Naive thymus-derived CD8-positive, alpha-beta T cell (primary cell): ENCODE results near the gene LNX1. TPM values are rescaled to one million over a fixed set of nuclear protein-coding genes. Genes with fewer than 3 reads are reported as not detected.
A peak's percentile ranks its signal among the peaks of the same experiment; 100 is the strongest.

Experiments
- ATAC-seq, 2 donors: fragments of 150-1000 bp; cut with Tn5 transposase in 1 of 2; sonication (Bioruptor Pico), chemical (Tn5 transposase) in 1 of 2; 1 replicate in 1 of 2; 2 replicates in 1 of 2; pipeline ENCODE4 v1.10.0; 2021; ENCODE audit warnings: mild to moderate bottlenecking in 2 of 2, moderate library complexity in 2 of 2
- POLR2A ChIA-PET: fragments of 350-600 bp; sonication (Branson Sonifier 250); formaldehyde crosslinking; loops from one replicate; lab custom pipeline; 2021; ENCODE audit warnings: antibody characterized with exemption; lab: Charles Lee
- DNase-seq, 10 donors: peaks; one replicate each; pipeline versions ENCODE4 v3.0.0 to v3.0.0-alpha.2; 2020 to 2022
- H3K27ac Mint-ChIP-seq, 10 donors: one replicate each; pipeline ENCODE4 v1.8.0; 2020 to 2022; ENCODE audit warnings: mild to moderate bottlenecking in 10 of 10, mixed read lengths in 10 of 10, moderate library complexity in 4 of 10, inconsistent platforms in 1 of 10
- H3K27me3 Mint-ChIP-seq, 5 donors: one replicate each; pipeline ENCODE4 v1.8.0; 2021 to 2022; ENCODE audit warnings: mixed read lengths in 5 of 5
- H3K36me3 Mint-ChIP-seq, 3 donors: one replicate each; pipeline ENCODE4 v1.8.0; 2020 to 2022; ENCODE audit warnings: mixed read lengths in 3 of 3, mild to moderate bottlenecking in 2 of 3, inconsistent platforms in 1 of 3
- H3K4me1 Mint-ChIP-seq, 4 donors: one replicate each; pipeline ENCODE4 v1.8.0; 2021 to 2022; ENCODE audit warnings: mixed read lengths in 4 of 4
- H3K4me3 Mint-ChIP-seq, 10 donors: one replicate each; pipeline ENCODE4 v1.8.0; 2020 to 2022; ENCODE audit warnings: mild to moderate bottlenecking in 10 of 10, mixed read lengths in 10 of 10, moderate library complexity in 6 of 10, inconsistent platforms in 1 of 10
- H3K9me3 Mint-ChIP-seq, 9 donors: one replicate each; pipeline ENCODE4 v1.8.0; 2020 to 2022; ENCODE audit warnings: mixed read lengths in 9 of 9, mild to moderate bottlenecking in 3 of 9, inconsistent platforms in 1 of 9, moderate library complexity in 1 of 9
- polyA plus RNA-seq, 3 donors: library from polyadenylated mRNA; unstranded; fragments of 300-500 nt; fragmentation: Illumina TruSeq; gene quantifications; one replicate each; pipeline ENCODE4 v1.2.3, GENCODE V29; 2021
- total RNA-seq, 8 experiments: library from RNA in 2 of 8; stranded (reverse) in 2 of 8; gene quantifications; one replicate each; pipeline ENCODE4 v1.2.3 and lab custom pipeline; 2021 to 2026

Gene LNX1
- total and polyA plus RNA-seq, 5 experiments from 2014 or later = 0.32 to 0.52 (median 0.43) TPM; not detected in 2

GRCh38 chr4:53558065-53558801, 33.1 kb downstream of the LNX1 start:
- Mint-ChIP-seq H3K27me3 (peaks cover 0 to 13% (median 6%) of the 10 kb centered on the region in 5 donors), H3K4me1 (no peaks in the 10 kb centered on the region), H3K4me3 (no peak overlapping the region), H3K36me3 (no peaks in the 10 kb centered on the region), H3K27ac (peak overlapping the region in 1 of 10 donors; percentile 51), H3K9me3 (no peaks in the 10 kb centered on the region)
- DNase-seq (no peak), ATAC-seq (no peak)
- POLR2A ChIA-PET = no interaction called here

GRCh38 chr4:53557669-53558064, 33.6 kb downstream of the LNX1 start:
- POLR2A ChIA-PET = no interaction called here
- DNase-seq = no peak
- Mint-ChIP-seq H3K36me3 (no peaks in the 10 kb centered on the region), H3K27me3 (peaks cover 0 to 13% (median 6%) of the 10 kb centered on the region in 5 donors), H3K9me3 (no peaks in the 10 kb centered on the region), H3K27ac (no peak overlapping the region), H3K4me1 (no peaks in the 10 kb centered on the region), H3K4me3 (no peak overlapping the region)
- ATAC-seq = no peak

DNA sequence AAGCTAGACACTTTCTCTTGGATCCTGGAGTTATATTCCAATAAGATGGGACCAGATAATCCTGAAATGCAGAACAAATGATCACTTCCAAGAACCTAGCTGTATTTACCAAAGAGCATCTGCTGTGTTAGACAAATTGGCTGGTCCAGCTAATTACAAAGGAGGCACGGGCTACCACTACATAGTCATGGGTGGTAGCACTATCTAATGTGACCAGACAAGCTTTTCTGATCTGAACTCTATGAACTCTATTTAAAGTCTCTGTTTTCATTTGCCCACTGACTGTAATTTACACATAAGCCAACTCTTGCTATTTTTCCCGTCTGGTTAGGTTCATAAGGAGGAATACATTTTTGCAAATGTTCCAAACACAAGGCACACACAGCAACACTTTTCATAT, 34.6 kb downstream of the LNX1 start:
- peaks cover 1 to 13% (median 8%) of the 10 kb centered on the region in 5 donors for H3K27me3 Mint-ChIP-seq
- DNase-seq = no peak
- H3K9me3 Mint-ChIP-seq = peaks cover 0 to 3% (median 0%) of the 10 kb centered on the region in 9 donors
- no peak for ATAC-seq
- H3K4me1 Mint-ChIP-seq = no peaks in the 10 kb centered on the region
- H3K4me3 Mint-ChIP-seq = no peak overlapping the region
- POLR2A ChIA-PET = no interaction called here
- peaks cover 0 to 5% (median 0%) of the 10 kb centered on the region in 3 donors for H3K36me3 Mint-ChIP-seq
- H3K27ac Mint-ChIP-seq = no peak overlapping the region

DNA sequence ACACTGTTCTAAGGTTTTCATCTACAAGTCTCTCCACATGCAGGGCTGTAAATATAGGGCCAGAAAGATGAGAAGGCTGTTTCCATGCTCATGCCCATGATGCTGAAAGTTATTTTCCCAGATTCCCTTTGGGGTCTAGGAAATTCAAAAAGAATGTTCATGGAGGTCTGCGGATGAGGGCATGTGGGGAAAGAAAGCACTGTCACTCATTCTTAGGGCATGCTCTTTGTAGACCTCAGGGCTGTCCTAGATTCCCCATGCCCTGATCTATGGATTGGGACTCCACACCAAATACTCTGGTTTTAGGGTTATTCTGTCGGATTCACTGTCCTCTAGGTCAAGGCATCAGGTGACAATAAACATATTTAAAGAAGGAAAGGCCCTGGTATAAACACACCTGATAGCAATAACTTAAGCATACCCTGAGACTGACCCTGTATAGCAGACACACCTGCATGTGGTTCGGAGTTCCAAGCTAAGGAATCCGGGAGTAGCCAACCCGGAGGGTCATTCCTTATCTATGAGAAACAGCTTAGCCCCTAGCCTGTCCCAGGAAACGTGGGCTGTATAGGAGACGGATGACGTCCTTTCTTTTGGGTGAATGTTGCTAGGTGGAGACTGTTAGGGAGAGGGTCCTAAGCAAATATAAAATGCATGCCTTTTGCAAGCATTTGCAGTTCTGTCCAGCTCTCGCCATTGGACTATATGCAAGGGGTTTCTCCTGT, 37.6 kb downstream of the LNX1 start:
- ATAC-seq = no peak

GRCh38 chr4:53552711-53553110, 38.6 kb downstream of the LNX1 start:
- Mint-ChIP-seq H3K36me3 (peaks cover 0 to 7% (median 0%) of the 10 kb centered on the region in 3 donors), H3K4me1 (no peaks in the 10 kb centered on the region), H3K4me3 (no peak overlapping the region), H3K9me3 (peaks cover 0 to 10% (median 3%) of the 10 kb centered on the region in 9 donors), H3K27me3 (peaks cover 1 to 9% (median 6%) of the 10 kb centered on the region in 5 donors), H3K27ac (no peak overlapping the region)
- no peak for ATAC-seq
- POLR2A ChIA-PET = no interaction called here
- DNase-seq = no peak

More for the DNA sequence above, 37.6 kb downstream of the LNX1 start:
- no peak for DNase-seq
- Mint-ChIP-seq H3K4me3 (no peak overlapping the region), H3K4me1 (no peaks in the 10 kb centered on the region), H3K27me3 (peaks cover 1 to 13% (median 10%) of the 10 kb centered on the region in 5 donors), H3K36me3 (peaks cover 0 to 7% (median 0%) of the 10 kb centered on the region in 3 donors), H3K9me3 (peaks cover 0 to 6% (median under 1%) of the 10 kb centered on the region in 9 donors), H3K27ac (no peak overlapping the region)
- POLR2A ChIA-PET = no interaction called here

- POLR2A ChIA-PET = no interaction called here
- no peak for DNase-seq
These were observed 39.3 kb downstream of the LNX1 start for GRCh38 chr4:53551958-53552357.

GRCh38 chr4:53551281-53551864, 39.9 kb downstream of the LNX1 start:
- no peak for ATAC-seq
- no peak for DNase-seq
- H3K4me3 Mint-ChIP-seq = no peak overlapping the region
- POLR2A ChIA-PET = no interaction called here
- H3K27ac Mint-ChIP-seq = no peak overlapping the region
- no peaks in the 10 kb centered on the region for H3K4me1 Mint-ChIP-seq
- H3K36me3 Mint-ChIP-seq = peaks cover 0 to 7% (median 0%) of the 10 kb centered on the region in 3 donors
- H3K27me3 Mint-ChIP-seq = peaks cover 1 to 19% (median 16%) of the 10 kb centered on the region in 5 donors
- peaks cover 0 to 10% (median 3%) of the 10 kb centered on the region in 9 donors for H3K9me3 Mint-ChIP-seq

More at GRCh38 chr4:53551958-53552357, 39.3 kb downstream of the LNX1 start:
- no peaks in the 10 kb centered on the region for H3K4me1 Mint-ChIP-seq
- ATAC-seq = no peak
- H3K9me3 Mint-ChIP-seq = peaks cover 0 to 10% (median 3%) of the 10 kb centered on the region in 9 donors
- H3K27me3 Mint-ChIP-seq = peaks cover 1 to 15% (median 10%) of the 10 kb centered on the region in 5 donors
- peaks cover 0 to 7% (median 0%) of the 10 kb centered on the region in 3 donors for H3K36me3 Mint-ChIP-seq
- H3K27ac Mint-ChIP-seq = no peak overlapping the region
- no peak overlapping the region for H3K4me3 Mint-ChIP-seq

- POLR2A ChIA-PET = no interaction called here
- Mint-ChIP-seq H3K9me3 (peaks cover 0 to 10% (median 3%) of the 10 kb centered on the region in 9 donors), H3K4me1 (peaks cover 0 to 1% (median 0%) of the 10 kb centered on the region in 4 donors), H3K4me3 (no peak overlapping the region), H3K36me3 (peaks cover 0 to 7% (median 0%) of the 10 kb centered on the region in 3 donors), H3K27ac (no peak overlapping the region), H3K27me3 (peaks cover 1 to 16% (median 12%) of the 10 kb centered on the region in 5 donors)
- ATAC-seq = no peak
- DNase-seq = no peak
These were observed 42.6 kb downstream of the LNX1 start for GRCh38 chr4:53548662-53549061.

DNA sequence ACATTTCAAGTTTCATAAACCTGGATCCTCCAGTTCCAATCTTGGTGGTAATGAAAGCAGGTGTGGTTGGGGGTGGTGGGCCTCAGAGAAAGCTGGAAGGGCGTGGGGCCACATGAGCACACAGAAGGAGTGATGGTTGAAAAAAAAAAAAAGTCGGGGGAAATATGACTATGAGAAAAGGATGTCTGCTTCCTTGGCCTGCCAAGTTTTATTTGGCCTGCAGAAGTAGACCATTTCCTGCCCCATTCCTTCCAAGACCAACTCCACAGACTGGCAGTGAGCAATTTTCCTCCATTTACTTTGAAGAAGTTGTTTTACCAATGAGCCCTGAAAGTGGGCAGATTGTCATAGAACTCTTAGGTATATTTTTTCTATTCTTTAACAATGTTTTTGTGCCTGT, 43.3 kb downstream of the LNX1 start:
- Mint-ChIP-seq H3K4me3 (no peak overlapping the region), H3K27me3 (peaks cover 1 to 16% (median 14%) of the 10 kb centered on the region in 5 donors), H3K27ac (no peak overlapping the region), H3K9me3 (peaks cover 0 to 10% (median 3%) of the 10 kb centered on the region in 9 donors), H3K36me3 (peaks cover 0 to 7% (median 0%) of the 10 kb centered on the region in 3 donors), H3K4me1 (peaks cover 0 to 1% (median 0%) of the 10 kb centered on the region in 4 donors)
- POLR2A ChIA-PET = no interaction called here
- ATAC-seq (no peak), DNase-seq (no peak)

DNA sequence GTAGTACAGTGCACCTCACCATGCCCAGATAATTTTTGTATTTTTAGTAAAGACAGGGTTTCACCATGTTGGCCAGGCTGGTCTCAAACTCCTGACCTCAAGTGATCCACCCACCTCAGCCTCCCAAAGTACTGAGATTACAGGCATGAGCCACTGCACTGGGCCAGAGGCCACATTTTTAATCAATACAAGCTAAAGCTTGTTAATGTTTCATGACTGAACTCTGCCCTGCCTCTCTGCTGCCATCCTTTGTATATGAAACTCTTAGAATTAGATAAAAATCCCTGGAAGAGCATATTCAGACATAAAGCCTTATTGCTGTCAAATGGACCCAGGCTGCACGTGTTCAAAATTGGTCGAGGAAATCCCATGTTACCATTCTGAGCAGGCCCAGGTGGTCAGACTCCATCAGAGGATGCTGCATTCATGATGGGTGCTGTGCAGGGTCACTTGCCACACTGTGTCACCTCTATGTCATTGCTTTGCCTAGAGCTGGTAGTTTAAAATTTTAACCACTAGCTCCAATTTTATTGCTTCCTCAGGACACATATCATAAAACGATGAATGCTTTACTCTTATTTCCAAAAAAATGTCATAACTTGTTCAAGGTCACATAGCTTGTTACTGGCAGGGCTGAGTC, 45.2 kb downstream of the LNX1 start:
- Mint-ChIP-seq H3K4me1 (peaks cover 0 to 1% (median 0%) of the 10 kb centered on the region in 4 donors), H3K27me3 (peaks cover 2 to 17% (median 15%) of the 10 kb centered on the region in 5 donors), H3K4me3 (no peak overlapping the region), H3K9me3 (peaks cover 0 to 10% (median 0%) of the 10 kb centered on the region in 9 donors), H3K36me3 (no peaks in the 10 kb centered on the region), H3K27ac (no peak overlapping the region)
- ATAC-seq (no peak), DNase-seq (no peak)
- POLR2A ChIA-PET = no interaction called here

- POLR2A ChIA-PET = no interaction called here
- peaks cover 0 to 1% (median 0%) of the 10 kb centered on the region in 4 donors for H3K4me1 Mint-ChIP-seq
- H3K27me3 Mint-ChIP-seq = peaks cover 2 to 17% (median 15%) of the 10 kb centered on the region in 5 donors
- H3K27ac Mint-ChIP-seq = no peak overlapping the region
- H3K36me3 Mint-ChIP-seq = no peaks in the 10 kb centered on the region
- H3K4me3 Mint-ChIP-seq = no peak overlapping the region
- peaks cover 0 to 10% (median 0%) of the 10 kb centered on the region in 9 donors for H3K9me3 Mint-ChIP-seq
- DNase-seq = no peak
- no peak for ATAC-seq
These were observed 46.0 kb downstream of the LNX1 start for GRCh38 chr4:53545273-53545672.

DNA sequence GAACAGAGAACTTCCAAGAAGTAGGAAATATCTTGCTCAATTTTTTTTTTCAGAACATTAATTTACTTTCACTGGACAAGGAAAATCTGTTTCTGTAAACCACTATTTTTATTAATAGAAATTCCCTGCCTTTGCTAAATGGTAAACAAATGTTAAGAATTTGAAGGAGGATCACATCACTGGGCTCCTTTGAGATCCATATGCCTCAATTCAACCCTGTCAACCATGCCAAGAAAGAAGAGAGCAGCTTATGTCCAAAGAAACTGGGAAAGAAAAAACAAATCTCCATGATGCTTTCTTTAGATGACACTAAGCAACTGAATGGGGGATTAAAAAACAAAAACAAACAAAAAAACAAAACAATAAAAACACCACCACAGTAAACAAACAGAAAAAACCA, 47.7 kb downstream of the LNX1 start:
- ATAC-seq = no peak

More for the DNA sequence above, 47.7 kb downstream of the LNX1 start:
- Mint-ChIP-seq H3K9me3 (peaks cover 0 to 3% (median 0%) of the 10 kb centered on the region in 9 donors), H3K4me1 (peaks cover 0 to 1% (median 0%) of the 10 kb centered on the region in 4 donors), H3K4me3 (no peak overlapping the region), H3K36me3 (no peaks in the 10 kb centered on the region), H3K27me3 (peaks cover 5 to 18% (median 16%) of the 10 kb centered on the region in 5 donors), H3K27ac (no peak overlapping the region)
- POLR2A ChIA-PET = no interaction called here
- DNase-seq = no peak
